GM23338 (cell line): Measurements from ENCODE around the gene HECTD1. TPM values are rescaled to one million over a fixed set of nuclear protein-coding genes. Genes with fewer than 3 reads are reported as not detected.

ENCODE experiments used
- ATAC-seq: fragments of 200-7000 bp; cut with Tn5 transposase; 3 replicates; pipeline ENCODE4 v1.9.1; 2020
- DNase-seq: peaks from one replicate; pipeline ENCODE4 v3.0.0-alpha.2; 2015; ENCODE audit warnings: low spot score
- H2AFZ ChIP-seq: fragments of 200-600 bp; sonication (generic); 2 replicates; pipeline ENCODE4 v1.8.0; 2016; ENCODE audit warnings: antibody characterized with exemption, mild to moderate bottlenecking, moderate library complexity
- H3F3A ChIP-seq: fragments of 200-600 bp; sonication (generic); replicated peaks from 2 replicates; pipeline ENCODE4 v1.8.0; 2017; ENCODE audit warnings: antibody characterized with exemption, mixed run types, low read depth
- H3K27ac ChIP-seq: fragments of 200-600 bp; sonication (generic); 2 replicates; pipeline ENCODE4 v1.6.1; 2016; ENCODE audit warnings: low read depth
- H3K27me3 ChIP-seq: fragments of 200-600 bp; sonication (generic); 2 replicates; pipeline ENCODE4 v1.8.0; 2016; ENCODE audit warnings: mild to moderate bottlenecking, mixed run types, moderate library complexity; ENCODE audit not compliant: insufficient read depth
- H3K36me3 ChIP-seq: fragments of 200-600 bp; sonication (generic); 2 replicates; pipeline ENCODE4 v1.8.0; 2016; ENCODE audit warnings: mild to moderate bottlenecking; ENCODE audit not compliant: insufficient read depth
- H3K4me1 ChIP-seq: fragments of 200-600 bp; sonication (generic); 2 replicates; pipeline ENCODE4 v1.8.0; 2016; ENCODE audit warnings: mild to moderate bottlenecking, moderate library complexity; ENCODE audit not compliant: insufficient read depth
- H3K4me2 ChIP-seq: fragments of 200-600 bp; sonication (generic); 2 replicates; pipeline ENCODE4 v1.7.1; 2017; ENCODE audit warnings: mixed run types
- H3K4me3 ChIP-seq: fragments of 200-600 bp; sonication (generic); 2 replicates; pipeline ENCODE4 v1.6.1; 2016; ENCODE audit warnings: mixed run types
- H3K79me2 ChIP-seq: fragments of 200-600 bp; sonication (generic); replicated peaks from 2 replicates; pipeline ENCODE4 v1.8.0; 2017; ENCODE audit warnings: mild to moderate bottlenecking; ENCODE audit not compliant: insufficient read depth
- H3K9me2 ChIP-seq: fragments of 200-600 bp; sonication (generic); 2 replicates; pipeline ENCODE4 v1.8.0; 2017; ENCODE audit not compliant: insufficient read depth
- H4K20me1 ChIP-seq: fragments of 200-600 bp; sonication (generic); replicated peaks from 2 replicates; pipeline ENCODE4 v1.8.0; 2017; ENCODE audit warnings: mild to moderate bottlenecking; ENCODE audit not compliant: insufficient read depth
- H3K27ac Mint-ChIP-seq: 2 replicates; pipeline ENCODE4 v1.8.0; 2020; ENCODE audit warnings: inconsistent platforms, mild to moderate bottlenecking, moderate library complexity, mixed read lengths
- H3K27me3 Mint-ChIP-seq: 3 replicates; pipeline ENCODE4 v1.8.0; 2022; ENCODE audit warnings: low read depth, mild to moderate bottlenecking, moderate library complexity, mixed read lengths, inconsistent platforms; ENCODE audit not compliant: insufficient read depth, poor library complexity
- H3K36me3 Mint-ChIP-seq: 3 replicates; pipeline ENCODE4 v1.8.0; 2021; ENCODE audit warnings: low read depth, mild to moderate bottlenecking, inconsistent platforms, moderate library complexity, mixed read lengths
- H3K4me1 Mint-ChIP-seq: 3 replicates; pipeline ENCODE4 v1.8.0; 2020; ENCODE audit warnings: mild to moderate bottlenecking, inconsistent platforms, mixed read lengths
- H3K4me3 Mint-ChIP-seq: 3 replicates; pipeline ENCODE4 v1.8.0; 2021; ENCODE audit warnings: moderate library complexity, mild to moderate bottlenecking, inconsistent platforms, mixed read lengths
- H3K9me3 Mint-ChIP-seq: 3 replicates; pipeline ENCODE4 v1.8.0; 2020; ENCODE audit warnings: moderate library complexity, mild to moderate bottlenecking, inconsistent platforms, mixed read lengths
- CREB1 ChIP-seq: fragments of 250-450 bp; sonication (Bioruptor Pico); IDR thresholded peaks from 2 replicates; pipeline ENCODE4 v1.5.0; 2020; ENCODE audit warnings: low read depth, mild to moderate bottlenecking, moderate library complexity
- CTCF ChIP-seq, 2 experiments: fragments of 200-600 bp in 1 of 2; sonication (generic) in 1 of 2; conservative IDR thresholded peaks; 2 replicates each; pipeline versions ENCODE4 v1.5.1 to v1.6.1; 2016 to 2017; ENCODE audit warnings: antibody characterized with exemption in 2 of 2, low read depth in 2 of 2, mild to moderate bottlenecking in 2 of 2, moderate library complexity in 1 of 2
- EZH2phosphoT487 ChIP-seq: fragments of 200-600 bp; sonication (generic); IDR thresholded peaks from one replicate; pipeline ENCODE4 v1.8.1; 2018; ENCODE audit warnings: antibody characterized with exemption; ENCODE audit not compliant: unreplicated experiment
- JUNB ChIP-seq: IDR thresholded peaks from one replicate; pipeline ENCODE4 v1.6.1; 2016; ENCODE audit warnings: antibody characterized with exemption; ENCODE audit not compliant: unreplicated experiment
- NANOG ChIP-seq: IDR thresholded peaks from 2 replicates; pipeline ENCODE4 v1.6.1; 2016; ENCODE audit warnings: antibody characterized with exemption, borderline replicate concordance
- POLR2AphosphoS5 ChIP-seq: IDR thresholded peaks from 2 replicates; pipeline ENCODE4 v1.6.1; 2016; ENCODE audit warnings: antibody characterized with exemption, low read depth
- ZNF114 ChIP-seq: fragments of 250-450 bp; sonication (Bioruptor Pico); IDR thresholded peaks from 2 replicates; pipeline ENCODE4 v1.5.0; 2020; ENCODE audit warnings: mild to moderate bottlenecking, moderate library complexity
- ZNF331 ChIP-seq: fragments of 250-450 bp; sonication (Bioruptor Pico); IDR thresholded peaks from 2 replicates; pipeline ENCODE4 v1.5.0; 2020; ENCODE audit warnings: low read depth, mild to moderate bottlenecking, moderate library complexity
- polyA plus RNA-seq: library from polyadenylated mRNA; unstranded; fragments of >200 nt; fragmentation: Nextera tagmentation; extraction: Ambion mirVana; gene quantifications from 2 replicates; pipeline ENCODE4 v1.2.1, GENCODE V29; 2016
- total RNA-seq: library from RNA; depleted of rRNA; stranded (reverse); fragments of >200 nt; shearing (Covaris generic); gene quantifications from 2 replicates; pipeline ENCODE4 v1.2.3, GENCODE V29; 2014
- TF ChIP-seq, protein P1 (sequence below): fragments of 250-450 bp; sonication (Bioruptor Pico); IDR thresholded peaks from 2 replicates; pipeline ENCODE4 v1.5.0; 2020; ENCODE audit warnings: mild to moderate bottlenecking, moderate library complexity
- TF ChIP-seq, protein P2 (sequence below): IDR thresholded peaks from 2 replicates; pipeline ENCODE4 v1.6.1; 2016; ENCODE audit warnings: antibody characterized with exemption
- TF ChIP-seq, protein P3 (sequence below): IDR thresholded peaks from one replicate; pipeline ENCODE4 v1.6.1; 2018; ENCODE audit warnings: antibody characterized with exemption; ENCODE audit not compliant: unreplicated experiment

HECTD1 gene
- total and polyA plus RNA-seq, 2 experiments from 2014 or later = 42.1 to 132 TPM

DNA sequence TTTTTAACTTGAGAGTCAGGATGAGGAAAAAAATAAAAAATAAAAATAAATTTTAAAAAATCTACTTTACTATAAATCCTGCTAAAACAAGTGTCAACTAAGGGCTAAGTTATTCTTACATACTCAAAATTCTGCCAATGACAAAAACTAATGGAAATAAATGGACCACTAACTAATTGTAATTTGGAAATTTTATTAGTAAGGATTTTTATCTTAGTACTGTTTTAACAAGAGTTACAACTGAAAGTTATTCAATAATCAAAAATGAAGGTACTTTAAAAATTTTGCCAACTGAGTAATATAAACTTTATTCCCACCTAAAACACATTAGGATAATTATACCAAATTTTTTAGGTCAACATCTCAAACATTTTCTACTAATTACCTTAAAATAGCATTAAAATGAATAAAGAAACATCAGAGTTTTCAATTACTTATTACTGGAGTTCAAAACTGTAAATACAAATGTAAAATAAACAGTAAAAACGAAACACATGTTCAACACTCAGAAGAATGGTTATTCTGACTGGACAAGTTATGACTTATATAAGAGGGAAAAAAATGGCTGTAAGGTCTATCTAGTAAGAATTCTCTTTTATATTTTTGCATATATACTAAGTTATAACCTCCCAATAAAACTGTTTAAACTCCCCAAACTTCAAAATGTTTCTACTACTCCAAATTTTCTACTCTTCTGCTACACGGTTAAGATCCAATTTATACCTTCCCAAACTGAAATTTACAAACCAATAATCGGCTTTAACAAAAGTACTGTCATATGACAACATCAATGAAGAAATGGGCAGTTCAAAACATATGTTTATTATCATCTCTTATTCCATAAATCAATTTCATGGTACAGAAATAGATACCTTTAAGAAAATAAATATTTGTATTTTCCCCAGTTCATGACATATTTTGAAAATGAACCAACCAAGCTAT lies 2.7 kb downstream of the HECTD1 start:
- no peak for TF ChIP-seq POLR2AphosphoS5
- TF ChIP-seq CREB1 (CRISPR knock-in tag) = no peak
- TF ChIP-seq NANOG = no peak
- TF ChIP-seq, protein P1, sequence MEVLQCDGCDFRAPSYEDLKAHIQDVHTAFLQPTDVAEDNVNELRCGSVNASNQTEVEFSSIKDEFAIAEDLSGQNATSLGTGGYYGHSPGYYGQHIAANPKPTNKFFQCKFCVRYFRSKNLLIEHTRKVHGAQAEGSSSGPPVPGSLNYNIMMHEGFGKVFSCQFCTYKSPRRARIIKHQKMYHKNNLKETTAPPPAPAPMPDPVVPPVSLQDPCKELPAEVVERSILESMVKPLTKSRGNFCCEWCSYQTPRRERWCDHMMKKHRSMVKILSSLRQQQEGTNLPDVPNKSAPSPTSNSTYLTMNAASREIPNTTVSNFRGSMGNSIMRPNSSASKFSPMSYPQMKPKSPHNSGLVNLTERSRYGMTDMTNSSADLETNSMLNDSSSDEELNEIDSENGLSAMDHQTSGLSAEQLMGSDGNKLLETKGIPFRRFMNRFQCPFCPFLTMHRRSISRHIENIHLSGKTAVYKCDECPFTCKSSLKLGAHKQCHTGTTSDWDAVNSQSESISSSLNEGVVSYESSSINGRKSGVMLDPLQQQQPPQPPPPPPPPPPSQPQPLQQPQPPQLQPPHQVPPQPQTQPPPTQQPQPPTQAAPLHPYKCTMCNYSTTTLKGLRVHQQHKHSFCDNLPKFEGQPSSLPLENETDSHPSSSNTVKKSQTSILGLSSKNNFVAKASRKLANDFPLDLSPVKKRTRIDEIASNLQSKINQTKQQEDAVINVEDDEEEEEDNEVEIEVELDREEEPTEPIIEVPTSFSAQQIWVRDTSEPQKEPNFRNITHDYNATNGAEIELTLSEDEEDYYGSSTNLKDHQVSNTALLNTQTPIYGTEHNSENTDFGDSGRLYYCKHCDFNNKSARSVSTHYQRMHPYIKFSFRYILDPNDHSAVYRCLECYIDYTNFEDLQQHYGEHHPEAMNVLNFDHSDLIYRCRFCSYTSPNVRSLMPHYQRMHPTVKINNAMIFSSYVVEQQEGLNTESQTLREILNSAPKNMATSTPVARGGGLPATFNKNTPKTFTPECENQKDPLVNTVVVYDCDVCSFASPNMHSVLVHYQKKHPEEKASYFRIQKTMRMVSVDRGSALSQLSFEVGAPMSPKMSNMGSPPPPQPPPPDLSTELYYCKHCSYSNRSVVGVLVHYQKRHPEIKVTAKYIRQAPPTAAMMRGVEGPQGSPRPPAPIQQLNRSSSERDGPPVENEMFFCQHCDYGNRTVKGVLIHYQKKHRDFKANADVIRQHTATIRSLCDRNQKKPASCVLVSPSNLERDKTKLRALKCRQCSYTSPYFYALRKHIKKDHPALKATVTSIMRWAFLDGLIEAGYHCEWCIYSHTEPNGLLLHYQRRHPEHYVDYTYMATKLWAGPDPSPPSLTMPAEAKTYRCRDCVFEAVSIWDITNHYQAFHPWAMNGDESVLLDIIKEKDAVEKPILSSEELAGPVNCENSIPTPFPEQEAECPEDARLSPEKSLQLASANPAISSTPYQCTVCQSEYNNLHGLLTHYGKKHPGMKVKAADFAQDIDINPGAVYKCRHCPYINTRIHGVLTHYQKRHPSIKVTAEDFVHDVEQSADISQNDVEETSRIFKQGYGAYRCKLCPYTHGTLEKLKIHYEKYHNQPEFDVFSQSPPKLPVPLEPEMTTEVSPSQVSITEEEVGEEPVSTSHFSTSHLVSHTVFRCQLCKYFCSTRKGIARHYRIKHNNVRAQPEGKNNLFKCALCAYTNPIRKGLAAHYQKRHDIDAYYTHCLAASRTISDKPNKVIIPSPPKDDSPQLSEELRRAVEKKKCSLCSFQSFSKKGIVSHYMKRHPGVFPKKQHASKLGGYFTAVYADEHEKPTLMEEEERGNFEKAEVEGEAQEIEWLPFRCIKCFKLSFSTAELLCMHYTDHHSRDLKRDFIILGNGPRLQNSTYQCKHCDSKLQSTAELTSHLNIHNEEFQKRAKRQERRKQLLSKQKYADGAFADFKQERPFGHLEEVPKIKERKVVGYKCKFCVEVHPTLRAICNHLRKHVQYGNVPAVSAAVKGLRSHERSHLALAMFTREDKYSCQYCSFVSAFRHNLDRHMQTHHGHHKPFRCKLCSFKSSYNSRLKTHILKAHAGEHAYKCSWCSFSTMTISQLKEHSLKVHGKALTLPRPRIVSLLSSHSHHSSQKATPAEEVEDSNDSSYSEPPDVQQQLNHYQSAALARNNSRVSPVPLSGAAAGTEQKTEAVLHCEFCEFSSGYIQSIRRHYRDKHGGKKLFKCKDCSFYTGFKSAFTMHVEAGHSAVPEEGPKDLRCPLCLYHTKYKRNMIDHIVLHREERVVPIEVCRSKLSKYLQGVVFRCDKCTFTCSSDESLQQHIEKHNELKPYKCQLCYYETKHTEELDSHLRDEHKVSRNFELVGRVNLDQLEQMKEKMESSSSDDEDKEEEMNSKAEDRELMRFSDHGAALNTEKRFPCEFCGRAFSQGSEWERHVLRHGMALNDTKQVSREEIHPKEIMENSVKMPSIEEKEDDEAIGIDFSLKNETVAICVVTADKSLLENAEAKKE (CRISPR knock-in tag) = no peak
- no peak for TF ChIP-seq JUNB
- TF ChIP-seq, protein P2, sequence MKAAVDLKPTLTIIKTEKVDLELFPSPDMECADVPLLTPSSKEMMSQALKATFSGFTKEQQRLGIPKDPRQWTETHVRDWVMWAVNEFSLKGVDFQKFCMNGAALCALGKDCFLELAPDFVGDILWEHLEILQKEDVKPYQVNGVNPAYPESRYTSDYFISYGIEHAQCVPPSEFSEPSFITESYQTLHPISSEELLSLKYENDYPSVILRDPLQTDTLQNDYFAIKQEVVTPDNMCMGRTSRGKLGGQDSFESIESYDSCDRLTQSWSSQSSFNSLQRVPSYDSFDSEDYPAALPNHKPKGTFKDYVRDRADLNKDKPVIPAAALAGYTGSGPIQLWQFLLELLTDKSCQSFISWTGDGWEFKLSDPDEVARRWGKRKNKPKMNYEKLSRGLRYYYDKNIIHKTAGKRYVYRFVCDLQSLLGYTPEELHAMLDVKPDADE = no peak
- no peak for TF ChIP-seq EZH2phosphoT487
- TF ChIP-seq, protein P3, sequence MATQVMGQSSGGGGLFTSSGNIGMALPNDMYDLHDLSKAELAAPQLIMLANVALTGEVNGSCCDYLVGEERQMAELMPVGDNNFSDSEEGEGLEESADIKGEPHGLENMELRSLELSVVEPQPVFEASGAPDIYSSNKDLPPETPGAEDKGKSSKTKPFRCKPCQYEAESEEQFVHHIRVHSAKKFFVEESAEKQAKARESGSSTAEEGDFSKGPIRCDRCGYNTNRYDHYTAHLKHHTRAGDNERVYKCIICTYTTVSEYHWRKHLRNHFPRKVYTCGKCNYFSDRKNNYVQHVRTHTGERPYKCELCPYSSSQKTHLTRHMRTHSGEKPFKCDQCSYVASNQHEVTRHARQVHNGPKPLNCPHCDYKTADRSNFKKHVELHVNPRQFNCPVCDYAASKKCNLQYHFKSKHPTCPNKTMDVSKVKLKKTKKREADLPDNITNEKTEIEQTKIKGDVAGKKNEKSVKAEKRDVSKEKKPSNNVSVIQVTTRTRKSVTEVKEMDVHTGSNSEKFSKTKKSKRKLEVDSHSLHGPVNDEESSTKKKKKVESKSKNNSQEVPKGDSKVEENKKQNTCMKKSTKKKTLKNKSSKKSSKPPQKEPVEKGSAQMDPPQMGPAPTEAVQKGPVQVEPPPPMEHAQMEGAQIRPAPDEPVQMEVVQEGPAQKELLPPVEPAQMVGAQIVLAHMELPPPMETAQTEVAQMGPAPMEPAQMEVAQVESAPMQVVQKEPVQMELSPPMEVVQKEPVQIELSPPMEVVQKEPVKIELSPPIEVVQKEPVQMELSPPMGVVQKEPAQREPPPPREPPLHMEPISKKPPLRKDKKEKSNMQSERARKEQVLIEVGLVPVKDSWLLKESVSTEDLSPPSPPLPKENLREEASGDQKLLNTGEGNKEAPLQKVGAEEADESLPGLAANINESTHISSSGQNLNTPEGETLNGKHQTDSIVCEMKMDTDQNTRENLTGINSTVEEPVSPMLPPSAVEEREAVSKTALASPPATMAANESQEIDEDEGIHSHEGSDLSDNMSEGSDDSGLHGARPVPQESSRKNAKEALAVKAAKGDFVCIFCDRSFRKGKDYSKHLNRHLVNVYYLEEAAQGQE = no peak
- TF ChIP-seq ZNF331 (CRISPR knock-in tag) = no peak
- no peak for TF ChIP-seq CTCF (conservative IDR thresholded peaks at IDR 0.05; ENCODE audit: low read depth in 2 of 2)
- TF ChIP-seq ZNF114 = no peak
- Histone ChIP-seq H3K36me3 (no peaks in the 10 kb centered on the region), H3K27ac (no peak overlapping the region), H3F3A (peaks cover 13% of the 10 kb centered on the region), H4K20me1 (peaks cover 13% of the 10 kb centered on the region), H3K27me3 (no peaks in the 10 kb centered on the region), H3K79me2 (peaks cover 67% of the 10 kb centered on the region), H3K4me3 (peak overlapping the region; percentile 65; the same call in 1 of the 2 replicates), H3K4me1 (peaks cover 12% of the 10 kb centered on the region), H2AFZ (no peak overlapping the region), H3K4me2 (peak overlapping the region; percentile 88), H3K9me2 (no peaks in the 10 kb centered on the region)
- Mint-ChIP-seq H3K27me3 (peaks cover 15% of the 10 kb centered on the region), H3K36me3 (peaks cover 43% of the 10 kb centered on the region; the same call in 2 of the 3 replicates), H3K27ac (no peak overlapping the region), H3K9me3 (no peaks in the 10 kb centered on the region), H3K4me3 (peak overlapping the region; percentile 90), H3K4me1 (peaks cover 32% of the 10 kb centered on the region)
- DNase-seq (no peak), ATAC-seq (no peak)
